Stimulated activated CD4-positive, alpha-beta T cell treated with anti-CD3 and anti-CD28 coated beads, Interleukin-2, amount 100 ng/mL, for 4 hours (primary cell): ENCODE results near the gene TMEM201.
A peak's percentile ranks its signal among the peaks of the same experiment; 100 is the strongest.
"Not testable (repeated sequence)": the region's sequence is repeated elsewhere in the genome, so short reads cannot be mapped to it uniquely, and the experiment has no call there.

Experiments
- DNase-seq: peaks from one replicate; pipeline ENCODE4 v3.0.0-alpha.2; 2020; ENCODE audit warnings: low read depth

The TMEM201 gene

GRCh38 chr1:9588551-9589143 lies at the start of gene TMEM201:
TSS of gene TMEM201 (plus strand) at chr1:9588911. CDS start at chr1:9588931, 20 bp downstream.
- peak; percentile 93 for DNase-seq

- peak; percentile 94 for DNase-seq
Observed at GRCh38 chr1:9539165-9539828, 49.4 kb upstream of the TMEM201 start, which contains the start of gene SLC25A33. TSS of gene SLC25A33 (plus strand) at chr1:9539465. CDS start at chr1:9539692, 227 bp downstream.

- DNase-seq: peak; percentile 42
Observed at GRCh38 chr1:9539829-9540550, 48.7 kb upstream of the TMEM201 start.

- DNase-seq: no peak
Observed at GRCh38 chr1:9542430-9542829, 46.3 kb upstream of the TMEM201 start.

- no peak for DNase-seq
Observed at GRCh38 chr1:9544926-9545325, 43.8 kb upstream of the TMEM201 start.

GRCh38 chr1:9549955-9550546 lies 38.7 kb upstream of the TMEM201 start:
- DNase-seq: no peak

- DNase-seq: no peak
Observed at GRCh38 chr1:9551984-9552383, 36.7 kb upstream of the TMEM201 start.

GRCh38 chr1:9553736-9554144 lies 35.0 kb upstream of the TMEM201 start:
- no peak for DNase-seq

GRCh38 chr1:9555942-9556341 lies 32.8 kb upstream of the TMEM201 start:
- DNase-seq: no peak

- no peak for DNase-seq
Observed at GRCh38 chr1:9557624-9558023, 31.1 kb upstream of the TMEM201 start.

- DNase-seq: no peak
Observed at GRCh38 chr1:9558271-9558945, 30.3 kb upstream of the TMEM201 start.

GRCh38 chr1:9558946-9559545 lies 29.7 kb upstream of the TMEM201 start:
- DNase-seq: no peak

- no peak for DNase-seq
Observed at GRCh38 chr1:9559673-9560072, 29.0 kb upstream of the TMEM201 start.

- DNase-seq: not testable (repeated sequence)
Observed at GRCh38 chr1:9560090-9560489, 28.6 kb upstream of the TMEM201 start.

GRCh38 chr1:9561429-9561828 lies 27.3 kb upstream of the TMEM201 start:
- DNase-seq: no peak

- no peak for DNase-seq
Observed at GRCh38 chr1:9569267-9569666, 19.4 kb upstream of the TMEM201 start.

GRCh38 chr1:9570886-9571529 lies 17.7 kb upstream of the TMEM201 start:
- not testable (repeated sequence) for DNase-seq

GRCh38 chr1:9573723-9574122 lies 15.0 kb upstream of the TMEM201 start:
- DNase-seq: no peak

GRCh38 chr1:9575486-9575885 lies 13.2 kb upstream of the TMEM201 start:
- no peak for DNase-seq

- no peak for DNase-seq
Observed at GRCh38 chr1:9576903-9577302, 11.8 kb upstream of the TMEM201 start.

- no peak for DNase-seq
Observed at GRCh38 chr1:9577423-9577822, 11.3 kb upstream of the TMEM201 start.
